ENCODE results near the gene LY6G6C.

LY6G6C gene

GRCh38 chr6:31763619-31763940 is 42.0 kb upstream of the LY6G6C start:
- Histone ChIP-seq H4K91ac (ENCODE audit: low read depth, low read length) (no peak overlapping the region), H3K14ac (ENCODE audit: low read length) (no peak overlapping the region), H2AK5ac (ENCODE audit: low read length) (peak overlapping the region; percentile 36), H3K79me2 (ENCODE audit: control insufficient read depth, insufficient read depth, low read length, poor library complexity) (no peaks in the 10 kb centered on the region), H3K27me3 (ENCODE audit: insufficient read depth, low read length) (no peaks in the 10 kb centered on the region), H3K4ac (ENCODE audit: low read depth, low read length) (no peak overlapping the region), H3K27ac (ENCODE audit: low read depth, low read length) (no peak overlapping the region), H3K18ac (ENCODE audit: low read length) (no peak overlapping the region), H3K4me3 (ENCODE audit: low read depth, low read length) (no peak overlapping the region), H2BK5ac (ENCODE audit: low read depth, low read length, poor library complexity) (no peak overlapping the region), H3K36me3 (ENCODE audit: control insufficient read depth in 1 of 2, insufficient read depth in 2 of 2, low read length in 2 of 2) (peaks cover 0 to 3% of the 10 kb centered on the region in 2 experiments), H2BK12ac (ENCODE audit: low read length) (no peak overlapping the region), H2BK120ac (ENCODE audit: insufficient read depth, low read length, poor library complexity) (no peak overlapping the region), H3K79me1 (ENCODE audit: low read length) (peaks cover 4% of the 10 kb centered on the region), H3K9ac (ENCODE audit: low read length) (no peak overlapping the region), H3K9me3 (ENCODE audit: insufficient read depth, low read depth, low read length) (peaks cover 2% of the 10 kb centered on the region), H2AFZ (ENCODE audit: insufficient read depth, low read length, poor library complexity) (no peak overlapping the region), H4K8ac (ENCODE audit: low read depth, low read length) (no peak overlapping the region), H3K23ac (ENCODE audit: low read length) (no peak overlapping the region), H4K12ac (ENCODE audit: low read depth, low read length) (no peak overlapping the region), H3K4me1 (ENCODE audit: control insufficient read depth in 1 of 2, insufficient read depth in 2 of 2, low read length in 2 of 2) (peaks cover 13 to 21% of the 10 kb centered on the region in 2 experiments), H3K4me2 (ENCODE audit: low read length) (no peak overlapping the region)
- no peak for DNase-seq
- no CpG with 5 or more reads among the region's 1 CpG for WGBS (ENCODE audit: extremely low coverage, insufficient coverage, insufficient read length)

GRCh38 chr6:31762878-31763618 is 41.5 kb upstream of the LY6G6C start:
- peaks cover 13 to 21% of the 10 kb centered on the region in 2 experiments for H3K4me1 ChIP-seq (ENCODE audit: control insufficient read depth in 1 of 2, insufficient read depth in 2 of 2, low read length in 2 of 2)
- H2BK120ac ChIP-seq (ENCODE audit: insufficient read depth, low read length, poor library complexity): no peak overlapping the region
- H3K27me3 ChIP-seq (ENCODE audit: insufficient read depth, low read length): no peaks in the 10 kb centered on the region
- no peak overlapping the region for H3K4me2 ChIP-seq (ENCODE audit: low read length)
- H4K12ac ChIP-seq (ENCODE audit: low read depth, low read length): peak overlapping the region; percentile 4
- H2BK5ac ChIP-seq (ENCODE audit: low read depth, low read length, poor library complexity): no peak overlapping the region
- WGBS (ENCODE audit: extremely low coverage, insufficient coverage, insufficient read length): no CpG with 5 or more reads among the region's 8 CpGs
- H3K4me3 ChIP-seq (ENCODE audit: low read depth, low read length): no peak overlapping the region
- H3K14ac ChIP-seq (ENCODE audit: low read length): no peak overlapping the region
- peak overlapping the region; percentile 66 for H2AK5ac ChIP-seq (ENCODE audit: low read length)
- H3K4ac ChIP-seq (ENCODE audit: low read depth, low read length): no peak overlapping the region
- H2AFZ ChIP-seq (ENCODE audit: insufficient read depth, low read length, poor library complexity): no peak overlapping the region
- peaks cover 2% of the 10 kb centered on the region for H3K9me3 ChIP-seq (ENCODE audit: insufficient read depth, low read depth, low read length)
- peaks cover 0 to 3% of the 10 kb centered on the region in 2 experiments for H3K36me3 ChIP-seq (ENCODE audit: control insufficient read depth in 1 of 2, insufficient read depth in 2 of 2, low read length in 2 of 2)
- H2BK12ac ChIP-seq (ENCODE audit: low read length): peak overlapping the region; percentile 38
- no peak overlapping the region for H3K9ac ChIP-seq (ENCODE audit: low read length)
- no peak overlapping the region for H4K8ac ChIP-seq (ENCODE audit: low read depth, low read length)
- H4K91ac ChIP-seq (ENCODE audit: low read depth, low read length): no peak overlapping the region
- peaks cover 4% of the 10 kb centered on the region for H3K79me1 ChIP-seq (ENCODE audit: low read length)
- no peak overlapping the region for H3K23ac ChIP-seq (ENCODE audit: low read length)
- no peak overlapping the region for H3K27ac ChIP-seq (ENCODE audit: low read depth, low read length)
- no peaks in the 10 kb centered on the region for H3K79me2 ChIP-seq (ENCODE audit: control insufficient read depth, insufficient read depth, low read length, poor library complexity)
- DNase-seq: no peak
- no peak overlapping the region for H3K18ac ChIP-seq (ENCODE audit: low read length)

GRCh38 chr6:31762356-31762755 is 40.8 kb upstream of the LY6G6C start, which contains the start of gene SAPCD1:
TSS of gene SAPCD1 (plus strand) at chr6:31762656. CDS start at chr6:31763055, 399 bp downstream.
- Histone ChIP-seq H2AK5ac (ENCODE audit: low read length) (peak within 1 kb of the TSS; percentile 66), H2AFZ (ENCODE audit: insufficient read depth, low read length, poor library complexity) (no peak within 1 kb of the TSS), H3K14ac (ENCODE audit: low read length) (no peak within 1 kb of the TSS), H3K23ac (ENCODE audit: low read length) (no peak within 1 kb of the TSS), H3K4me3 (ENCODE audit: low read depth, low read length) (no peak within 1 kb of the TSS), H3K18ac (ENCODE audit: low read length) (no peak within 1 kb of the TSS), H4K8ac (ENCODE audit: low read depth, low read length) (no peak within 1 kb of the TSS), H2BK5ac (ENCODE audit: low read depth, low read length, poor library complexity) (no peak within 1 kb of the TSS), H3K27ac (ENCODE audit: low read depth, low read length) (no peak within 1 kb of the TSS), H3K79me1 (ENCODE audit: low read length) (peaks cover 4% of the 10 kb centered on the region), H3K27me3 (ENCODE audit: insufficient read depth, low read length) (no peaks in the 10 kb centered on the region), H3K36me3 (ENCODE audit: control insufficient read depth in 1 of 2, insufficient read depth in 2 of 2, low read length in 2 of 2) (peaks cover 0 to 3% of the 10 kb centered on the region in 2 experiments), H3K9me3 (ENCODE audit: insufficient read depth, low read depth, low read length) (peaks cover 2% of the 10 kb centered on the region), H4K91ac (ENCODE audit: low read depth, low read length) (no peak within 1 kb of the TSS), H2BK120ac (ENCODE audit: insufficient read depth, low read length, poor library complexity) (no peak within 1 kb of the TSS), H3K4me1 (ENCODE audit: control insufficient read depth in 1 of 2, insufficient read depth in 2 of 2, low read length in 2 of 2) (peaks cover 11 to 18% of the 10 kb centered on the region in 2 experiments), H3K79me2 (ENCODE audit: control insufficient read depth, insufficient read depth, low read length, poor library complexity) (no peaks in the 10 kb centered on the region), H4K12ac (ENCODE audit: low read depth, low read length) (peak within 1 kb of the TSS; percentile 4), H3K4me2 (ENCODE audit: low read length) (no peak within 1 kb of the TSS), H3K9ac (ENCODE audit: low read length) (no peak within 1 kb of the TSS), H2BK12ac (ENCODE audit: low read length) (peak within 1 kb of the TSS; percentile 38), H3K4ac (ENCODE audit: low read depth, low read length) (no peak within 1 kb of the TSS)
- no CpG with 5 or more reads among the region's 4 CpGs for WGBS (ENCODE audit: extremely low coverage, insufficient coverage, insufficient read length)
- DNase-seq: no peak

- Histone ChIP-seq H2AFZ (ENCODE audit: insufficient read depth, low read length, poor library complexity) (no peak overlapping the region), H3K36me3 (ENCODE audit: control insufficient read depth in 1 of 2, insufficient read depth in 2 of 2, low read length in 2 of 2) (peaks cover 0 to 3% of the 10 kb centered on the region in 2 experiments), H3K27me3 (ENCODE audit: insufficient read depth, low read length) (no peaks in the 10 kb centered on the region), H2BK120ac (ENCODE audit: insufficient read depth, low read length, poor library complexity) (no peak overlapping the region), H3K4me1 (ENCODE audit: control insufficient read depth in 1 of 2, insufficient read depth in 2 of 2, low read length in 2 of 2) (peaks cover 7 to 11% of the 10 kb centered on the region in 2 experiments), H3K14ac (ENCODE audit: low read length) (no peak overlapping the region), H3K79me2 (ENCODE audit: control insufficient read depth, insufficient read depth, low read length, poor library complexity) (no peaks in the 10 kb centered on the region), H3K4me3 (ENCODE audit: low read depth, low read length) (no peak overlapping the region), H4K91ac (ENCODE audit: low read depth, low read length) (no peak overlapping the region), H3K4me2 (ENCODE audit: low read length) (no peak overlapping the region), H2BK12ac (ENCODE audit: low read length) (no peak overlapping the region), H4K12ac (ENCODE audit: low read depth, low read length) (no peak overlapping the region), H2BK5ac (ENCODE audit: low read depth, low read length, poor library complexity) (no peak overlapping the region), H2AK5ac (ENCODE audit: low read length) (no peak overlapping the region), H3K23ac (ENCODE audit: low read length) (no peak overlapping the region), H3K4ac (ENCODE audit: low read depth, low read length) (no peak overlapping the region), H4K8ac (ENCODE audit: low read depth, low read length) (no peak overlapping the region), H3K9ac (ENCODE audit: low read length) (no peak overlapping the region), H3K79me1 (ENCODE audit: low read length) (peaks cover 4% of the 10 kb centered on the region), H3K9me3 (ENCODE audit: insufficient read depth, low read depth, low read length) (peaks cover 2% of the 10 kb centered on the region), H3K27ac (ENCODE audit: low read depth, low read length) (no peak overlapping the region), H3K18ac (ENCODE audit: low read length) (no peak overlapping the region)
- DNase-seq: no peak
- no CpG with 5 or more reads among the region's 8 CpGs for WGBS (ENCODE audit: extremely low coverage, insufficient coverage, insufficient read length)
Observed at GRCh38 chr6:31761343-31761742, 39.8 kb upstream of the LY6G6C start.

All from trophoblast cell (in vitro differentiated cells and primary cell).